ENCODE results near the gene INSM2. TPM values are rescaled to one million over a fixed set of nuclear protein-coding genes. Genes with fewer than 3 reads are reported as not detected.

The INSM2 gene
- total and polyA plus RNA-seq, 2 experiments from 2014 or later = not detected

DNA sequence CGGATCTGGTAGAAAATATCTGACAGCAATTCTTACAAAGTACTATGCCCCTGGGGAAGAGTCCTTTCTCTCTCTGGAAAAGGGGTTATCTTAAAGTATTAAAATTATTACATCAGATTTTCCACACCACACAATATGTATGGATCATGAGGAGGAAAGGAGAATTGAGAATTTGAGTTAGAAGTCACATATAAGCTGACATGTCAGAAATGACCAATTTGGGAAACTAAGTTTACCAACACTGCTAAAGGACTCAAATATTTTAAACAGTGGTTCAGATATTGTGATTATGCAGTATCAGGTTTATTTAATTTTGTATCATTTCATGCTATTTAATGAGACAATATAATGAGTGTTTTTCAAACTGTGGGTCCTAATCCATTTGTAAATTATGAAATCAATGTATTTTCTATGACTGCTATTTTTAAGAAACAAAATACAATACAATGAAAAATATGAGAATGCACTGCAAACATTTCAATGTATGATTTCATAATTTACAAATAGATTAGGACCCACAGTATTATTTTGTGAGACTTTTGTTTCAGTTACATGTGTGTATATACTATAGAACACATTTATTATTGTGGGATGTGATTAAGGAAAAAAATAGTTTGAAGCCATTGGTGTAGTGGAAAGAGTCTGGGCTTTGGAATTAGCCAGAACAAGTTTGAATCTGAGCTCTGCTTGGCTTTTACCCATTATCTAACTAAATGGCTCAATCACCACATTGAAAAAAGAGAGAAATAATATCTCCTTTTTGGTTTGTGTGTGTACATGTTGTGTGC, 1.8 kb upstream of the INSM2 start:
- H3K36me3 ChIP-seq (replicated peaks; ENCODE audit: insufficient read depth, low read depth) = no peaks in the 10 kb centered on the region
- peaks cover 23% of the 10 kb centered on the region for H3K4me1 ChIP-seq (ENCODE audit: insufficient read depth)
- H4K20me1 ChIP-seq (ENCODE audit: insufficient read depth, poor library complexity, severe bottlenecking) = no peaks in the 10 kb centered on the region
- H3K9me3 ChIP-seq (ENCODE audit: low read depth) = no peaks in the 10 kb centered on the region
- H3K79me2 ChIP-seq = no peaks in the 10 kb centered on the region
- H3K4me2 ChIP-seq = peak overlapping the region; percentile 100
- no peaks in the 10 kb centered on the region for H3K9me2 ChIP-seq (replicated peaks; ENCODE audit: insufficient read depth)
- peaks cover 94% of the 10 kb centered on the region for H3K27me3 ChIP-seq
- H3K27ac ChIP-seq = no peak overlapping the region
- H3K4me3 ChIP-seq = no peak overlapping the region
- no peak for TF ChIP-seq EZH2 (IDR thresholded peaks at IDR 0.05; ENCODE audit: borderline replicate concordance)
- TF ChIP-seq, protein P1, sequence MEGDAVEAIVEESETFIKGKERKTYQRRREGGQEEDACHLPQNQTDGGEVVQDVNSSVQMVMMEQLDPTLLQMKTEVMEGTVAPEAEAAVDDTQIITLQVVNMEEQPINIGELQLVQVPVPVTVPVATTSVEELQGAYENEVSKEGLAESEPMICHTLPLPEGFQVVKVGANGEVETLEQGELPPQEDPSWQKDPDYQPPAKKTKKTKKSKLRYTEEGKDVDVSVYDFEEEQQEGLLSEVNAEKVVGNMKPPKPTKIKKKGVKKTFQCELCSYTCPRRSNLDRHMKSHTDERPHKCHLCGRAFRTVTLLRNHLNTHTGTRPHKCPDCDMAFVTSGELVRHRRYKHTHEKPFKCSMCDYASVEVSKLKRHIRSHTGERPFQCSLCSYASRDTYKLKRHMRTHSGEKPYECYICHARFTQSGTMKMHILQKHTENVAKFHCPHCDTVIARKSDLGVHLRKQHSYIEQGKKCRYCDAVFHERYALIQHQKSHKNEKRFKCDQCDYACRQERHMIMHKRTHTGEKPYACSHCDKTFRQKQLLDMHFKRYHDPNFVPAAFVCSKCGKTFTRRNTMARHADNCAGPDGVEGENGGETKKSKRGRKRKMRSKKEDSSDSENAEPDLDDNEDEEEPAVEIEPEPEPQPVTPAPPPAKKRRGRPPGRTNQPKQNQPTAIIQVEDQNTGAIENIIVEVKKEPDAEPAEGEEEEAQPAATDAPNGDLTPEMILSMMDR (IDR thresholded peaks at IDR 0.05; ENCODE audit: poor library complexity) = no peak
- no peak for TF ChIP-seq EZH2phosphoT487 (IDR thresholded peaks at IDR 0.05; ENCODE audit: low read depth, severe bottlenecking, unreplicated experiment)
- 100% methylated on average over 1 of the region's 1 CpG for WGBS (ENCODE audit: low lambda C conversion rate, missing lambda C conversion rate)
- DNase-seq (ENCODE audit: low spot score) = no peak
- H2AFZ ChIP-seq = no peak overlapping the region

DNA sequence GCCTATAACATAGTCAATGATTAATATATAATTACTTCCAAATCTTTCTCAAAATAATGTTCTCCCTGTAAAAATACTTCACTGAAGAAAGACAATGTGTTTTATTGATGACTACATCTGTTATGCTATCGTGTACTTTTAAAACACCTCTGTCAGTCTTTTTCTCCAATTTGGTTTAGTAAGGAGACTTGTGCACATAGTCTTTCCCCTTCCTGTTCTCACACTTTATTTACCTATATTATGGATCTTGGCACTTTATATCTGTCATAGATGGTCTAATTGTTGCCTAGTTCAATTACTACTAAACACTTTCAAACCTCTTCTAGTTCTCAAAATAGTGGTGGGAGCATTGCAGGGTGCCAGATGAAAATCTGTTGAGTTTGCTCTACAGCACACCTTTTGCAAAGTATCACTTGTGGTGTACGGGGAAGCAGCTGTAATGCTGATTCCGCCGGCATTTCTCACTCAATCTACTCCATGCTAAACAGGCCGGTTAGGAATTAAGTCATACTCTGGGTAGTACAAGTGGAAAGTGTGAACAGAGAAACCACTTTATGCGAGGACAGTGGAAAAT, 1.1 kb upstream of the INSM2 start:
- Histone ChIP-seq H3K4me1 (ENCODE audit: insufficient read depth) (peaks cover 23% of the 10 kb centered on the region), H2AFZ (peak overlapping the region; percentile 84), H3K27ac (no peak overlapping the region), H3K4me2 (peak overlapping the region; percentile 100), H3K36me3 (replicated peaks; ENCODE audit: insufficient read depth, low read depth) (no peaks in the 10 kb centered on the region), H3K9me3 (ENCODE audit: low read depth) (no peaks in the 10 kb centered on the region), H4K20me1 (ENCODE audit: insufficient read depth, poor library complexity, severe bottlenecking) (no peaks in the 10 kb centered on the region), H3K27me3 (peaks cover 93% of the 10 kb centered on the region), H3K9me2 (replicated peaks; ENCODE audit: insufficient read depth) (no peaks in the 10 kb centered on the region), H3K79me2 (no peaks in the 10 kb centered on the region), H3K4me3 (peak overlapping the region; percentile 79)
- TF ChIP-seq EZH2phosphoT487 (IDR thresholded peaks at IDR 0.05; ENCODE audit: low read depth, severe bottlenecking, unreplicated experiment) (peak; percentile 22), EZH2 (IDR thresholded peaks at IDR 0.05; ENCODE audit: borderline replicate concordance) (no peak)
- TF ChIP-seq, protein P1 (IDR thresholded peaks at IDR 0.05; ENCODE audit: poor library complexity) = no peak
- WGBS (ENCODE audit: low lambda C conversion rate, missing lambda C conversion rate) = 20% methylated on average over 6 of the region's 6 CpGs
- no peak for DNase-seq (ENCODE audit: low spot score)

DNA sequence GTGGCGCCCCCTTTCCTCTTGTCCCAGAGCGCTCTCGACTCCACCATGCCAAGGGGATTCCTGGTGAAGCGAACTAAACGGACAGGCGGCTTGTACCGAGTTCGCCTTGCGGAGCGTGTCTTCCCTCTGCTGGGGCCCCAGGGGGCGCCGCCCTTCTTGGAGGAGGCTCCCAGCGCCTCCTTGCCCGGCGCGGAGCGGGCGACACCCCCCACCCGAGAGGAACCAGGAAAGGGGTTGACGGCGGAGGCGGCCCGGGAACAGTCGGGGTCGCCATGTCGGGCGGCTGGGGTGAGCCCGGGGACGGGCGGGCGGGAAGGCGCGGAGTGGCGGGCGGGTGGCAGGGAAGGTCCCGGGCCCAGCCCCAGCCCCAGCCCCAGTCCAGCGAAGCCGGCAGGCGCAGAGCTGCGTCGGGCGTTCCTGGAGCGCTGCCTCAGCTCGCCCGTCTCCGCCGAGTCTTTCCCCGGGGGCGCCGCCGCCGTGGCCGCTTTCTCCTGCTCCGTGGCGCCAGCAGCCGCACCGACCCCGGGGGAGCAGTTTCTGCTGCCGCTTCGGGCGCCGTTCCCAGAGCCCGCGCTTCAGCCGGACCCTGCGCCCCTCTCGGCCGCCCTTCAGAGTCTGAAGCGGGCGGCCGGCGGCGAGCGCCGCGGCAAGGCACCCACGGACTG, 376 bp downstream of the INSM2 start:
- Histone ChIP-seq H3K4me2 (peak overlapping the region; percentile 100), H3K79me2 (no peaks in the 10 kb centered on the region), H3K9me2 (replicated peaks; ENCODE audit: insufficient read depth) (no peaks in the 10 kb centered on the region), H3K4me1 (ENCODE audit: insufficient read depth) (peaks cover 23% of the 10 kb centered on the region), H3K9me3 (ENCODE audit: low read depth) (no peaks in the 10 kb centered on the region), H3K27me3 (peaks cover 79% of the 10 kb centered on the region), H3K4me3 (peak overlapping the region; percentile 79), H3K36me3 (replicated peaks; ENCODE audit: insufficient read depth, low read depth) (no peaks in the 10 kb centered on the region), H4K20me1 (ENCODE audit: insufficient read depth, poor library complexity, severe bottlenecking) (no peaks in the 10 kb centered on the region), H3K27ac (no peak overlapping the region), H2AFZ (peak overlapping the region; percentile 84)
- TF ChIP-seq EZH2 (IDR thresholded peaks at IDR 0.05; ENCODE audit: borderline replicate concordance) = peak; percentile 56
- peak; percentile 32 for TF ChIP-seq EZH2phosphoT487 (IDR thresholded peaks at IDR 0.05; ENCODE audit: low read depth, severe bottlenecking, unreplicated experiment)
- TF ChIP-seq, protein P1 (IDR thresholded peaks at IDR 0.05; ENCODE audit: poor library complexity) = peak; percentile 3
- no peak for DNase-seq (ENCODE audit: low spot score)
- 5% methylated on average over 41 of the region's 77 CpGs for WGBS (ENCODE audit: low lambda C conversion rate, missing lambda C conversion rate)
